ENCODE results near the gene PPP2R2D.

DNA sequence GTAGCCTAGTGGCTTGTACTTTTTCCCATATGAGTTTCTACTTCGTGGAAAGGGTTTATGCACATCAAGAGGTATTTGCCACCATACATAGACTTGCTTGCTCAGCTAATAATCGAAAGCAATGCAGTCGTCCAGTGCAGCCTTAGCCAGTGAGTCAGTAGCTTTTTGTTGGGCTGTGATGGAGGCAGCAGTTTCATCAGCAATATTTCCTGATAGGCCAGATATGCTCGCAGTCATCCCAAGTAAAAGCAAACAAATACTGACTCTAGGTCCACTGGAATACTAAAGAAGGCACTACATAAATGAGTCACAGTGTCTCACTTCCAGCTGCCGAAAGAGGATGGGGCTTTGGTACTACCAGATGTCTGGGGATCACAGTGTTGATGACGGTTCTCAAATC is 83.0 kb downstream of the PPP2R2D start:
- TF ChIP-seq CTCF (optimal IDR thresholded peaks at IDR 0.05 in 1 of 3, IDR thresholded peaks at IDR 0.05 in 1 of 3, conservative IDR thresholded peaks at IDR 0.05 in 1 of 3; ENCODE audit: extremely low read depth in 1 of 3, insufficient read depth in 2 of 3, low read length in 3 of 3) = no peak
- no peak for TF ChIP-seq EZH2 (IDR thresholded peaks at IDR 0.05; ENCODE audit: low read length)

All from keratinocyte (primary cell).